AG20443 (cell line): Measurements from ENCODE around the gene ASTE1.
"Not testable (repeated sequence)": the region's sequence is repeated elsewhere in the genome, so short reads cannot be mapped to it uniquely, and the experiment has no call there.

Experiments
- DNase-seq: peaks from one replicate; pipeline ENCODE4 v3.0.0; 2012; ENCODE audit warnings: low spot score, mixed read lengths

The ASTE1 gene

GRCh38 chr3:131009698-131010097 lies 16.9 kb downstream of the ASTE1 start:
- no peak for DNase-seq

DNA sequence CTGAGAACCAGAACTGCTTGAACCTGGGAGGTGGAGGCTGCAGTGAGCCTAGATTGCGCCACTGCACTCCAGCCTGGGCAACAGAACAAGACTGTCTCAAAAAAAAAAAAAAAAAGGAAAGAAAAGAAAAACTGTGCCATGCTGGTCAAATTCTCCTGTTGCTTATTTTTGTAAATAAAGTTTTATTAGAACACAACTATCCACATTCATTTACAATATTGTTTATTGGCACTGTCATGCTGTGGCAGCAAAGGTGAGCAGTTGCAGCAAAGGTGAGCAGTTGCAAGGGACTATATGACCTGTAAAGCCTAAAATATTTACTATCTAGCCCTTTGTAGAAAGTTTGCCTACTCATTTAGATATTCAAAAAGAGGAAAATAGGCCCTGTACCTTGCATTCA lies 18.3 kb downstream of the ASTE1 start:
- DNase-seq, result no peak

DNA sequence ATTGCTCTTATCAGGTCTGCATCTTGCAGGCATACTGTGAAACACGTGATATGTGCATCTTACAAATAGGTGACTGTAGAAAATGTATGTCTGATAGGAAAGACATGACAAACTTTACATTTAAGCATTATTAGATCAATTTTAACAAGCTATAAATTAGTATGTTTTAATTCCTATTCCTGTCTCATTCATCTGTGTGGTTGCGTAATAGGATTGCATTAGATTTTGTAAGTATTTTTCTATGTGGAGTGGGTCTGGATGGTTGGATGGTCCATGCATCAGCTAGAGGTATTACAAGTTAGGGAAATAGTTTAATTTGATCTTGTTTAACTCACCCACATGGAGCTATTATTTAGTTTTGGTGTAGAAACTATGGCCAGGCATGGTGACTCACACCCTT lies 18.8 kb downstream of the ASTE1 start:
- DNase-seq, result no peak

GRCh38 chr3:131007256-131007655 lies 19.4 kb downstream of the ASTE1 start:
- DNase-seq, result no peak

- DNase-seq, result no peak
These were observed 22.0 kb downstream of the ASTE1 start for GRCh38 chr3:131004603-131005002.

- DNase-seq, result no peak
These were observed 25.6 kb downstream of the ASTE1 start for GRCh38 chr3:131001071-131001470.

DNA sequence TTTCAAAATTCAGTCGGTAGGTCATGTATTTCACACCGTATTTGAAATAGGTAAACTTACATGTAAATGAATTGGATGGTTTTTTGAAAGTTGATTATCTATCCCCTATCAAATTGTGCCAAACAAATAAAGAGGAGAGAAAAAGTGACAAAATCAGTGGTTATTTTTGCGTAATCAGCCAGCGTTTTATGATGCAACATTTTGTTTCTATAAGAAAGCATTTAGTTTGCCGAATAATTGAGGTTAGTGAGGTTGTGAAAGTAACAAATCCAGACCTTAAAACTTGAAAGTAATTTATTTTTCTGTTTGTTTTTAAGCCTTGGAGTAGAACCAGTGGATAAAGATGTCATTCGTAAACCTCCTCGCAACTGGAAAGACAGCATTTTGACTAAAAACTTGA lies 29.3 kb downstream of the ASTE1 start:
- no peak for DNase-seq

- DNase-seq, result no peak
These were observed 34.3 kb downstream of the ASTE1 start for GRCh38 chr3:130992344-130992743.

- no peak for DNase-seq
These were observed 35.5 kb downstream of the ASTE1 start for GRCh38 chr3:130991126-130991525.

DNA sequence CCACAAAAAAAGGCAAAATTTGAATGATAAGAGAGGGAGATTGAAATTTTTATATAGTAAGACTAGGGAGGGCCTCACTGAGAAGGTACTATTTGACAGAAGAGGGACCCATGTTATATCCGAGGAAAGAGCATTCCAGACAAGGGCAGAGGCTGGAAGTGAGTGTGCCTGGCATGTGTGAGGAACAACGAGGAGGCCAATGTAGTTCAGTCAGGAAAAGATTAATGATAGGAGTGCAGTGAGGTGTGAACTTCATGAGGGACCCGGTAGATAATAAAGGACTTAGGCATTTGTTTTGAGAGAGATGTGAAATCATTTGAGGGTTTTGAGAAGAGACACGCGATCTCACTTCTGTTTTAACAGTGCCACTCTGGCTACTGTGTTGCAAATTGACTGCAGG lies 36.3 kb downstream of the ASTE1 start:
- DNase-seq, result no peak

GRCh38 chr3:130981469-130981868 lies 45.2 kb downstream of the ASTE1 start:
- DNase-seq, result no peak

DNA sequence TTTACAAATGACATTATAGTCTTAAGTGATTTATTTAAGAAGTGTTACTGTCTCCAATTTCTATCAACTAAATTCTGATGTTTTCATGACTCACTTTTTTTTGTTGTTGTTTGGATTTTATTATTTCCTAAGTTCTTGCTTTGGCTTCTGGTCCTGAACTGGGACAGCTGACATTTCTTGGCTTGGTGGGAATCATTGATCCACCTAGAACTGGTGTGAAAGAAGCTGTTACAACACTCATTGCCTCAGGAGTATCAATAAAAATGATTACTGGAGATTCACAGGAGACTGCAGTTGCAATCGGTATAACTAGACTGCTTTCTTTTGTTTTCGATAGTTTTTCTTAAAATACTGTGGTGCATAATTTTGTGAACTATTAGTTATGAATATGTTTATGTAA lies 47.5 kb downstream of the ASTE1 start:
- DNase-seq, result no peak

DNA sequence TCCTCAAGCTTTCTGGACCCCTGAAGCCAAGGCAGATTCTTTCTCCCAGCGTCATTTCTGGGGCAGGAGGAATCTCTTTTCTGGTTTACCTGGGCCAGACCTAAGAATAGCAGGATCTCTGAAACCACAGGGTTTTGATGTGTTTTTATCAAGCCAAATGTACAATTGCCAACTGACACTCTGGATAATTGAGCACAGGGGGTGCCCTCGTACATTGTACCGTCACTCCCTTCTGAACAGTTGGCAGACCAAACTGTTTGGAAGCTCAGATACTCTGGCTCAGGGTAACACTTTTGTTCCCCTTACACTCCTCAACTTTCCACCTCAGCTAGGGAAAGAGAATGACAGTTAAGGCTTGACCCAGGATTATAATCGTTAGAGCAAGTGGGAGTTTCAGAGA lies 49.9 kb downstream of the ASTE1 start:
- no peak for DNase-seq

DNA sequence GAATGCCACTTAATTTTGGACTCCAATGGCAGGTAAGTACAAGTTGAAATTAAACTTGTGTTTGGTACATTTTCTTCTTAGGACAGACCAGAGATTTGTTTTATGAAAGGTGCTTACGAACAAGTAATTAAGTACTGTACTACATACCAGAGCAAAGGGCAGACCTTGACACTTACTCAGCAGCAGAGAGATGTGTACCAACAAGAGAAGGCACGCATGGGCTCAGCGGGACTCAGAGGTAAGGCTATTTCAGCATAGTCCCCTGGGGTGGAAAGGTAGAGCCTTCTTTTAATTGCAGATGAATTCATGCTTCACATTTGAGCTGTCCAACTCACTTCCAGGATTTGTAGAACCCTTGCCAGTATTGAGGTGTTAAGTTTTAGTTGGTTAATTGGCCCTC lies 51.4 kb downstream of the ASTE1 start:
- no peak for DNase-seq

DNA sequence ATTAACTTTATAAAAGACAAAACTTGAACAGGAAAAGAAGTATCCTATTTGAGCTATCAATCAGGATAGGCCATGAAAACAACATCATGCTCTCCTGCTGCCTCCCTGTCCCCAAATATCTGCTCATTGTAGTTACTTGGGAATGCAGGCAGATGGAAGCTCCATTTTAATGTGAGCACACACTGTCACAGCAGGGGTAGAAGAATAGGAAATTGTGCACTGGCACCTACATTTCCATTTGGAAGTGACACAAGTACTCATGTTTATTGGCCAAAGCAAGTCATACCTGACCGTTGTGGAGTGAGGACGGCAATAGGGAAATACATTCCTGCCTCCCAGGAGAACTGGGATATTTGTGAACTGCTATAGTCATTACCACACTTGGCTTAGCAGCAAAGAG lies 52.4 kb downstream of the ASTE1 start:
- DNase-seq, result no peak

GRCh38 chr3:130973406-130973805 lies 53.2 kb downstream of the ASTE1 start:
- DNase-seq, result no peak

- DNase-seq, result not testable (repeated sequence)
These were observed 54.0 kb downstream of the ASTE1 start for GRCh38 chr3:130972592-130972991.

GRCh38 chr3:130971208-130971607 lies 55.4 kb downstream of the ASTE1 start:
- no peak for DNase-seq

DNA sequence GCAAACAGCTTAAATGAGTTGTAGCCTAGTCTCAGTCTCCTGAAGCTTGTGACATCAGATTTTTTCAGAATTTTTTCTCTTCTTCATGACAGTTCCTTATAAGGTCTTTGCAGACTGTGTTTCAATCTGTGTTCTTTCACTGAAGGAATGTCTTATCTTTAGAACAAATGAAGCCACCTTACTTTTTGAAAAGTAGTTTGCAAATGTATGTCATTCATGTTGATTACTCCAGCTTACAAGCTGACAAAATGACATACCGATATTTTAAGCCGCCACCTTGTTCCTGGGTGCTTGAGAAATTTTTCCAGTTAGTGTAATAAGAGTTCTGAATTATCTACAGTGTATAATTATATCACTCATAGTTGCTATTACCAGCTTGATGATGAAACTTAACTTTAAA lies 57.0 kb downstream of the ASTE1 start:
- DNase-seq, result no peak

DNA sequence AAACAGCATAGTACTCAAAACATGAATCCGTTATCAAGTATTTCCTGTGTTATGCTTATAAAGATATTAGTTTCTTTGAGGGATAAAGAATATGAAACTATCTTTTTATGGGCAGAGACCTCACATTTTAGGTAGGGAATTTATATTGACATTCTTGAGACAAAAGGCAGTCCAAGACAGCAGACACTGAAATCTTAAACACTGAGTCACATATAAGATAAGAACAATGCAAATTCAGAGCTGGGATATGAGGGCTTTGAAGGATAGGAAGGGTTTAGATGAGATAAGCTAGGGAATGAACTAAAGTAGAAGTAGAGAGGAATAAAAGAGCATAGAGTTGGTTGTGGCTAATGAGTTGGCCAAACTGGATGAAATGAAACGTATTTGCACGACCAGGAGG lies 58.4 kb downstream of the ASTE1 start:
- DNase-seq, result no peak

DNA sequence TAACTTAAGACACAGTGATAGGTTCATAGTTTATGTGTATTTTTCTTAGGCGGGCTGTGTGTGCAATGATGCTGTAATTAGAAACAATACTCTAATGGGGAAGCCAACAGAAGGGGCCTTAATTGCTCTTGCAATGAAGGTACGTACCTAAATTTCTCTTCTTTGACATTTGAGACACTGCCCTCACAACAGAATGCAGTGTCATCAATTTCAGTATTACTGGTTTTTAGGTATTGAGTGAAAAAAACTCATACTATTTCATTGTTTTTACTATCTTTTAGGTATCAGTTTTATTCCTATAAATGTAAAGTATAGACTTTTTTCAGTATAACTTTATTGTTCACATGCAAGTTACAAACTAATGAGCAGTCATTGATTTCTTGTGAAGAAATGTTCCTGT lies 59.3 kb downstream of the ASTE1 start:
- no peak for DNase-seq

DNA sequence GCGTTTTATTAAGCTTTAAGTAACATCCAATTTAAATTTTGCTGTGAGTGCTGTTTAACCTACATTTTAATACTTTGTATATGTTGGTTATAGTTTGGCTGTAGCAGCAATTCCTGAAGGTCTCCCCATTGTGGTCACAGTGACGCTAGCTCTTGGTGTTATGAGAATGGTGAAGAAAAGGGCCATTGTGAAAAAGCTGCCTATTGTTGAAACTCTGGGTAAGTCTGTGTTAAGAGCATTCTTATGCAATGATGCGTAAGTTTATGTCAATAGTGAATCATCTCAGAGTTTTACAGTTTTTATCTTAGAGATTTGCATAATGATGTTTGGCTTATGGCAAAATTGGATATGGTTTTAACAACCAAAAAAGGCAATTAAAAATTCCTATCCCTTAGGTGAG lies 62.7 kb downstream of the ASTE1 start:
- peak; percentile 68 for DNase-seq
